ENCODE results near the gene SUGCT.

Gene SUGCT

DNA sequence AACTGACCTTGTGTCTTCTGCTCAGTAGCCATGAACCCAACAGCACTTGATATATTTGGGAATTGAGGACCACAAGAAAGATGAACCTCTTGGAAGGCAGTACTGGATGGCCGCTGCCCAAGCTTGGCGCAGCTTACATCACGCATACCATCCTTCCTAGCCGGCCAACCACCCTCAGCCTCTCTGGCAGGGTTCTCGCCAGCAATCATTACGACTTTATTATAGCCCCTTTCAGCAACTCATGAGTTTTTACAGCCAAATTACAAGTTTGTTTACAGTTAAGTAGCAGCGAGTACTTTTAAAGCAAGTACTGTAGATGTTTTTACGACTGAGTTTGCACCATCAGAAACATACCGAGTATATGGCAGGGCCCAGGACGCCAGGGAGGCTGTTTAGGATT is 769.1 kb downstream of the SUGCT start:
- TF ChIP-seq TAF1 (IDR thresholded peaks at IDR 0.05; ENCODE audit: low read depth): no peak
- TF ChIP-seq, protein P1, sequence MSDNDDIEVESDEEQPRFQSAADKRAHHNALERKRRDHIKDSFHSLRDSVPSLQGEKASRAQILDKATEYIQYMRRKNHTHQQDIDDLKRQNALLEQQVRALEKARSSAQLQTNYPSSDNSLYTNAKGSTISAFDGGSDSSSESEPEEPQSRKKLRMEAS (IDR thresholded peaks at IDR 0.05): no peak
- no peak for TF ChIP-seq CEBPB (IDR thresholded peaks at IDR 0.05)
- no peak for TF ChIP-seq CREB1 (IDR thresholded peaks at IDR 0.05; ENCODE audit: low read depth)
- TF ChIP-seq, protein P2, sequence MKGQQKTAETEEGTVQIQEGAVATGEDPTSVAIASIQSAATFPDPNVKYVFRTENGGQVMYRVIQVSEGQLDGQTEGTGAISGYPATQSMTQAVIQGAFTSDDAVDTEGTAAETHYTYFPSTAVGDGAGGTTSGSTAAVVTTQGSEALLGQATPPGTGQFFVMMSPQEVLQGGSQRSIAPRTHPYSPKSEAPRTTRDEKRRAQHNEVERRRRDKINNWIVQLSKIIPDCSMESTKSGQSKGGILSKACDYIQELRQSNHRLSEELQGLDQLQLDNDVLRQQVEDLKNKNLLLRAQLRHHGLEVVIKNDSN (IDR thresholded peaks at IDR 0.05): no peak
- no peak for TF ChIP-seq EGR1 (IDR thresholded peaks at IDR 0.05)
- no peak for TF ChIP-seq EP300 (IDR thresholded peaks at IDR 0.05; ENCODE audit: borderline replicate concordance)
- TF ChIP-seq, protein P3, sequence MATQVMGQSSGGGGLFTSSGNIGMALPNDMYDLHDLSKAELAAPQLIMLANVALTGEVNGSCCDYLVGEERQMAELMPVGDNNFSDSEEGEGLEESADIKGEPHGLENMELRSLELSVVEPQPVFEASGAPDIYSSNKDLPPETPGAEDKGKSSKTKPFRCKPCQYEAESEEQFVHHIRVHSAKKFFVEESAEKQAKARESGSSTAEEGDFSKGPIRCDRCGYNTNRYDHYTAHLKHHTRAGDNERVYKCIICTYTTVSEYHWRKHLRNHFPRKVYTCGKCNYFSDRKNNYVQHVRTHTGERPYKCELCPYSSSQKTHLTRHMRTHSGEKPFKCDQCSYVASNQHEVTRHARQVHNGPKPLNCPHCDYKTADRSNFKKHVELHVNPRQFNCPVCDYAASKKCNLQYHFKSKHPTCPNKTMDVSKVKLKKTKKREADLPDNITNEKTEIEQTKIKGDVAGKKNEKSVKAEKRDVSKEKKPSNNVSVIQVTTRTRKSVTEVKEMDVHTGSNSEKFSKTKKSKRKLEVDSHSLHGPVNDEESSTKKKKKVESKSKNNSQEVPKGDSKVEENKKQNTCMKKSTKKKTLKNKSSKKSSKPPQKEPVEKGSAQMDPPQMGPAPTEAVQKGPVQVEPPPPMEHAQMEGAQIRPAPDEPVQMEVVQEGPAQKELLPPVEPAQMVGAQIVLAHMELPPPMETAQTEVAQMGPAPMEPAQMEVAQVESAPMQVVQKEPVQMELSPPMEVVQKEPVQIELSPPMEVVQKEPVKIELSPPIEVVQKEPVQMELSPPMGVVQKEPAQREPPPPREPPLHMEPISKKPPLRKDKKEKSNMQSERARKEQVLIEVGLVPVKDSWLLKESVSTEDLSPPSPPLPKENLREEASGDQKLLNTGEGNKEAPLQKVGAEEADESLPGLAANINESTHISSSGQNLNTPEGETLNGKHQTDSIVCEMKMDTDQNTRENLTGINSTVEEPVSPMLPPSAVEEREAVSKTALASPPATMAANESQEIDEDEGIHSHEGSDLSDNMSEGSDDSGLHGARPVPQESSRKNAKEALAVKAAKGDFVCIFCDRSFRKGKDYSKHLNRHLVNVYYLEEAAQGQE (IDR thresholded peaks at IDR 0.05; ENCODE audit: low read depth): no peak
- no peak for TF ChIP-seq RAD21 (IDR thresholded peaks at IDR 0.05; ENCODE audit: low read depth)
- no peak for TF ChIP-seq NFIC (IDR thresholded peaks at IDR 0.05)
- no peak for TF ChIP-seq FOXM1 (IDR thresholded peaks at IDR 0.05; ENCODE audit: borderline replicate concordance, low read depth)
- no peak for TF ChIP-seq ZBTB7A (IDR thresholded peaks at IDR 0.05; ENCODE audit: low read depth)
- no peak for TF ChIP-seq YY1 (IDR thresholded peaks at IDR 0.05; ENCODE audit: low read depth)
- no peak for TF ChIP-seq TEAD4 (IDR thresholded peaks at IDR 0.05)

DNA sequence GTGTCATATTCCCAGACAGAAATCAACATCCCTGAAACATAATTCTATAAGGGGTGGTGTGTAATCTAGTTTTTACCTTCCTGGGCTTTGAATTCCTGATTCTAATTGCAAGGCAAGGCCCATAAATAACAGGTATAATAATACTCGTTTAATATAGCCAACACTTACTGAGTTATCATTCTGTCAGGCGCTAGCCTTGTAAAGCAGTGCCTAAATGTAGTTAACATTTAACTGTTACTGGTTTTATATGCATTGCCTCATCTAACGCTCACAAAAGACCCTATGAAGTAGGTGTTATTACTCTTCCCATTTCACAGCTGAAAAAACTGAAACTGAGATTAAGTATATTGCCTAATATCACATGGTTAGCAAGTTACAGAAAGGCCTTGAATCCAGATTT is 772.5 kb downstream of the SUGCT start:
- no peak for TF ChIP-seq TAF1 (IDR thresholded peaks at IDR 0.05; ENCODE audit: low read depth)

DNA sequence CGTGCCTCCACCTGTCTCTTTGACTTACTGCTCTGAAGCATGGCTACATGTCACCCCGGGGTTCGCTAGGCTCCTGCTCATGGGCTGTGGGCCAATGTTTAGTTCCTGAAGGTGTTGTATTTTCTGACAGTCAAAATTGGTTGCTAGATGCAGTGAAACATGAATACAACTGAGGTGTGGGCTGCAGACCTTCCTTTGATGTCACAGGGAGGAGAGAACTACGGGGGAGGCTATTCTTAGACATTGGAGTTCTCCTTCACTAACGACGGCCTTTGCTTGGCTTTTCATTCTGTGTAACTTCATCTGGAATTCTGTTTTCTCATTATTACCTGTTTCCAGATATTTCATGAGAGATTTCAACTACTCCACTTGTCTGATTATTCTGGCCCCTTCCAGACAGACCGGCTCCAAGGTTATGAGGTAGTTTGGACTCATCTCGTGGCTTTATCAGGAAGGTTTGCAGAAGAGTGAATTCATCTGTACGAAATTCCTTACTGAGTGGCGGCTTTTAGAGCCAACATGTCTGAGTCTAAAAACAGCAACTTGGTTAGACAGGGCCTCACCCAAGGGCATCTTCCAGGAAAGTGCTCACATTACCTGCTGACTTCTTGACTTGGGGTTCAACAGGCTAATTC is 774.7 kb downstream of the SUGCT start:
- TF ChIP-seq TAF1 (IDR thresholded peaks at IDR 0.05; ENCODE audit: low read depth) (no peak), TEAD4 (IDR thresholded peaks at IDR 0.05) (no peak), YY1 (IDR thresholded peaks at IDR 0.05; ENCODE audit: low read depth) (no peak)
- TF ChIP-seq, protein P1 (IDR thresholded peaks at IDR 0.05): no peak

Data from Ishikawa (cell line).